Suprapubic skin (tissue), 4 donors: ENCODE measurements around the gene DUSP14.

Experiments
- CTCF ChIP-seq, 2 donors: fragments of 200-600 bp in 1 of 2; fragments of 450-650 bp in 1 of 2; sonication (generic) in 1 of 2; IDR thresholded peaks; one replicate each; pipeline ENCODE4 v1.5.1; 2016 to 2019; ENCODE audit warnings: antibody characterized with exemption in 2 of 2, mild to moderate bottlenecking in 1 of 2, moderate library complexity in 1 of 2
- EP300 ChIP-seq: sonication (generic); formaldehyde crosslinking; IDR thresholded peaks from one replicate; pipeline ENCODE4 v1.6.1; 2017; ENCODE audit warnings: antibody characterized with exemption
- POLR2A ChIP-seq, 2 donors: fragments of 450-650 bp; IDR thresholded peaks; one replicate each; pipeline ENCODE4 v1.6.1; 2017; ENCODE audit warnings: antibody characterized with exemption in 2 of 2, mild to moderate bottlenecking in 2 of 2, moderate library complexity in 2 of 2
- POLR2AphosphoS5 ChIP-seq, 3 donors: sonication (generic); formaldehyde crosslinking; IDR thresholded peaks; one replicate each; pipeline ENCODE4 v1.6.1; 2017; ENCODE audit warnings: antibody characterized with exemption in 3 of 3

- no peak for TF ChIP-seq CTCF (IDR thresholded peaks at IDR 0.05)
- no peak for TF ChIP-seq EP300
- no peak for TF ChIP-seq POLR2A (IDR thresholded peaks at IDR 0.05)
- no peak for TF ChIP-seq POLR2AphosphoS5 (IDR thresholded peaks at IDR 0.05)
Measured at GRCh38 chr17:37507111-37507510, 17.4 kb downstream of the DUSP14 start.
